HEK293 (cell line): ENCODE measurements around the gene ZFP62.
A peak's percentile ranks its signal among the peaks of the same experiment; 100 is the strongest.

Experiments used
- GLI4 ChIP-seq: fragments of 450-650 bp; formaldehyde crosslinking; IDR thresholded peaks from 2 replicates; pipeline ENCODE4 v1.5.1; 2016; ENCODE audit warnings: missing biosample characterization, missing genetic modification characterization
- HIC1 ChIP-seq: fragments of 450-650 bp; formaldehyde crosslinking; IDR thresholded peaks from 2 replicates; pipeline ENCODE4 v1.5.1; 2016; ENCODE audit warnings: missing biosample characterization, missing genetic modification characterization
- KLF1 ChIP-seq: fragments of 450-650 bp; formaldehyde crosslinking; IDR thresholded peaks from 2 replicates; pipeline ENCODE4 v1.5.1; 2016; ENCODE audit warnings: missing biosample characterization, missing genetic modification characterization
- OSR2 ChIP-seq: fragments of 450-650 bp; formaldehyde crosslinking; IDR thresholded peaks from 2 replicates; pipeline ENCODE4 v1.5.1; 2016; ENCODE audit warnings: missing biosample characterization, missing genetic modification characterization
- OVOL3 ChIP-seq: fragments of 450-650 bp; formaldehyde crosslinking; IDR thresholded peaks from 2 replicates; pipeline ENCODE4 v1.5.1; 2016; ENCODE audit warnings: missing biosample characterization, missing genetic modification characterization
- TCF7L2 ChIP-seq: IDR thresholded peaks from 2 replicates; pipeline ENCODE4 v1.6.1; 2011; ENCODE audit warnings: low read depth, mild to moderate bottlenecking, inconsistent platforms, low read length, moderate library complexity, borderline replicate concordance
- ZBTB17 ChIP-seq: fragments of 450-650 bp; formaldehyde crosslinking; IDR thresholded peaks from 2 replicates; pipeline ENCODE4 v1.5.1; 2016; ENCODE audit warnings: missing biosample characterization, missing genetic modification characterization
- ZFHX2 ChIP-seq: fragments of 450-650 bp; formaldehyde crosslinking; conservative IDR thresholded peaks from 2 replicates; pipeline ENCODE4 v1.5.1; 2016; ENCODE audit warnings: missing biosample characterization, missing genetic modification characterization
- ZFP37 ChIP-seq: fragments of 450-650 bp; formaldehyde crosslinking; IDR thresholded peaks from 2 replicates; pipeline ENCODE4 v1.5.1; 2016; ENCODE audit warnings: missing biosample characterization, missing genetic modification characterization
- ZFP69B ChIP-seq: fragments of 450-650 bp; formaldehyde crosslinking; IDR thresholded peaks from 2 replicates; pipeline ENCODE4 v1.5.1; 2016; ENCODE audit warnings: missing biosample characterization, missing genetic modification characterization
- ZNF146 ChIP-seq: fragments of 450-650 bp; formaldehyde crosslinking; IDR thresholded peaks from 2 replicates; pipeline ENCODE4 v1.5.1; 2016; ENCODE audit warnings: missing biosample characterization, missing genetic modification characterization
- ZNF274 ChIP-seq, 2 experiments: fragments of 200-500 bp in 1 of 2; fragments of 450-650 bp in 1 of 2; sonication (Bioruptor generic) in 1 of 2; formaldehyde crosslinking in 1 of 2; IDR thresholded peaks; 2 replicates each; pipeline versions ENCODE4 v1.5.1 to v1.6.1; 2014 to 2016; ENCODE audit warnings: borderline replicate concordance in 1 of 2, inconsistent platforms in 1 of 2, low read length in 1 of 2, missing biosample characterization in 1 of 2, missing genetic modification characterization in 1 of 2
- ZNF324 ChIP-seq: fragments of 450-650 bp; formaldehyde crosslinking; IDR thresholded peaks from 2 replicates; pipeline ENCODE4 v1.5.1; 2016; ENCODE audit warnings: missing biosample characterization, missing genetic modification characterization
- ZNF37A ChIP-seq: fragments of 450-650 bp; IDR thresholded peaks from 2 replicates; pipeline ENCODE4 v1.5.1; 2018; ENCODE audit warnings: missing biosample characterization, missing genetic modification characterization
- ZNF501 ChIP-seq: fragments of 450-650 bp; formaldehyde crosslinking; IDR thresholded peaks from 2 replicates; pipeline ENCODE4 v1.5.1; 2016; ENCODE audit warnings: missing biosample characterization, missing genetic modification characterization
- ZNF518A ChIP-seq: fragments of 450-650 bp; formaldehyde crosslinking; conservative IDR thresholded peaks from 2 replicates; pipeline ENCODE4 v1.5.1; 2016; ENCODE audit warnings: low read depth, missing biosample characterization, missing genetic modification characterization
- ZNF555 ChIP-seq: fragments of 450-650 bp; formaldehyde crosslinking; conservative IDR thresholded peaks from 2 replicates; pipeline ENCODE4 v1.5.1; 2017; ENCODE audit warnings: missing biosample characterization, mild to moderate bottlenecking, missing genetic modification characterization, inconsistent platforms
- ZNF561 ChIP-seq: fragments of 450-650 bp; IDR thresholded peaks from 2 replicates; pipeline ENCODE4 v1.5.1; 2018; ENCODE audit warnings: missing biosample characterization, missing genetic modification characterization, borderline replicate concordance
- ZNF610 ChIP-seq: fragments of 450-650 bp; formaldehyde crosslinking; IDR thresholded peaks from 2 replicates; pipeline ENCODE4 v1.5.1; 2016; ENCODE audit warnings: missing biosample characterization, missing genetic modification characterization, borderline replicate concordance
- ZNF654 ChIP-seq: fragments of 450-650 bp; formaldehyde crosslinking; IDR thresholded peaks from 2 replicates; pipeline ENCODE4 v1.5.1; 2016; ENCODE audit warnings: low read depth, missing biosample characterization, missing genetic modification characterization
- ZNF660 ChIP-seq: fragments of 450-650 bp; IDR thresholded peaks from 2 replicates; pipeline ENCODE4 v1.5.1; 2018; ENCODE audit warnings: missing biosample characterization, mild to moderate bottlenecking, missing genetic modification characterization
- ZSCAN30 ChIP-seq: fragments of 450-650 bp; IDR thresholded peaks from 2 replicates; pipeline ENCODE4 v1.5.1; 2018; ENCODE audit warnings: missing biosample characterization, mild to moderate bottlenecking, missing genetic modification characterization, moderate library complexity
- ZSCAN5A ChIP-seq: fragments of 450-650 bp; formaldehyde crosslinking; IDR thresholded peaks from 2 replicates; pipeline ENCODE4 v1.5.1; 2016; ENCODE audit warnings: missing biosample characterization, missing genetic modification characterization
- TF ChIP-seq, protein P1 (sequence below): fragments of 450-650 bp; formaldehyde crosslinking; IDR thresholded peaks from 2 replicates; pipeline ENCODE4 v1.5.1; 2016; ENCODE audit warnings: missing biosample characterization, missing genetic modification characterization
- TF ChIP-seq, protein P2 (sequence below): fragments of 450-650 bp; formaldehyde crosslinking; optimal IDR thresholded peaks from 2 replicates; pipeline ENCODE3; 2016; ENCODE audit warnings: missing biosample characterization, mild to moderate bottlenecking, missing genetic modification characterization

ZFP62 gene

GRCh38 chr5:180860887-180861822, at the start of gene ZFP62 (continued):
- TF ChIP-seq ZNF501 (tag by site-specific recombination) = peak; percentile 57; the same call in 1 of the 2 replicates
- TF ChIP-seq ZBTB17 (tag by site-specific recombination) = 0 out of 2 replicates have a peak, but pooled peaks have one; percentile 27
- peak; percentile 43 for TF ChIP-seq KLF1
- no peak for TF ChIP-seq ZNF37A
- TF ChIP-seq ZFP37 (tag by site-specific recombination) = peak; percentile 27; the same call in 1 of the 2 replicates
- TF ChIP-seq ZNF274 (IDR thresholded peaks at IDR 0.05; ENCODE audit: low read length) = no peak
- no peak for TF ChIP-seq ZNF274 (tag by site-specific recombination; IDR thresholded peaks at IDR 0.05; ENCODE audit: borderline replicate concordance)
- TF ChIP-seq ZNF561 = peak; percentile 17; the same call in 1 of the 2 replicates
- no peak for TF ChIP-seq ZNF146 (tag by site-specific recombination)
- TF ChIP-seq ZNF660 = peak; percentile 60; the same call in 1 of the 2 replicates
- 0 out of 2 replicates have a peak, but pooled peaks have one; percentile 40 for TF ChIP-seq ZFP69B (tag by site-specific recombination)
- TF ChIP-seq ZNF324 (tag by site-specific recombination) = peak; percentile 27; the same call in 1 of the 2 replicates
- peak; percentile 47; the same call in 1 of the 2 replicates for TF ChIP-seq OSR2 (tag by site-specific recombination)
- no peak for TF ChIP-seq ZNF555
- no peak for TF ChIP-seq OVOL3
- no peak for TF ChIP-seq ZNF654
- TF ChIP-seq, protein P1, sequence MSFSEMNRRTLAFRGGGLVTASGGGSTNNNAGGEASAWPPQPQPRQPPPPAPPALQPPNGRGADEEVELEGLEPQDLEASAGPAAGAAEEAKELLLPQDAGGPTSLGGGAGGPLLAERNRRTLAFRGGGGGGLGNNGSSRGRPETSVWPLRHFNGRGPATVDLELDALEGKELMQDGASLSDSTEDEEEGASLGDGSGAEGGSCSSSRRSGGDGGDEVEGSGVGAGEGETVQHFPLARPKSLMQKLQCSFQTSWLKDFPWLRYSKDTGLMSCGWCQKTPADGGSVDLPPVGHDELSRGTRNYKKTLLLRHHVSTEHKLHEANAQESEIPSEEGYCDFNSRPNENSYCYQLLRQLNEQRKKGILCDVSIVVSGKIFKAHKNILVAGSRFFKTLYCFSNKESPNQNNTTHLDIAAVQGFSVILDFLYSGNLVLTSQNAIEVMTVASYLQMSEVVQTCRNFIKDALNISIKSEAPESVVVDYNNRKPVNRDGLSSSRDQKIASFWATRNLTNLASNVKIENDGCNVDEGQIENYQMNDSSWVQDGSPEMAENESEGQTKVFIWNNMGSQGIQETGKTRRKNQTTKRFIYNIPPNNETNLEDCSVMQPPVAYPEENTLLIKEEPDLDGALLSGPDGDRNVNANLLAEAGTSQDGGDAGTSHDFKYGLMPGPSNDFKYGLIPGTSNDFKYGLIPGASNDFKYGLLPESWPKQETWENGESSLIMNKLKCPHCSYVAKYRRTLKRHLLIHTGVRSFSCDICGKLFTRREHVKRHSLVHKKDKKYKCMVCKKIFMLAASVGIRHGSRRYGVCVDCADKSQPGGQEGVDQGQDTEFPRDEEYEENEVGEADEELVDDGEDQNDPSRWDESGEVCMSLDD = peak; percentile 87
- peak; percentile 85; the same call in 1 of the 2 replicates for TF ChIP-seq GLI4 (tag by site-specific recombination)
- TF ChIP-seq TCF7L2 = no peak
- TF ChIP-seq ZNF518A (tag by site-specific recombination) = peak; percentile 56; the same call in 1 of the 2 replicates
- peak; percentile 88; the same call in 1 of the 2 replicates for TF ChIP-seq ZSCAN30
- TF ChIP-seq ZFHX2 (tag by site-specific recombination) = peak; percentile 96
- 0 out of 2 replicates have a peak, but pooled peaks have one; percentile 20 for TF ChIP-seq ZNF610 (tag by site-specific recombination)
- 0 out of 2 replicates have a peak, but pooled peaks have one; percentile 26 for TF ChIP-seq ZSCAN5A
- TF ChIP-seq, protein P2, sequence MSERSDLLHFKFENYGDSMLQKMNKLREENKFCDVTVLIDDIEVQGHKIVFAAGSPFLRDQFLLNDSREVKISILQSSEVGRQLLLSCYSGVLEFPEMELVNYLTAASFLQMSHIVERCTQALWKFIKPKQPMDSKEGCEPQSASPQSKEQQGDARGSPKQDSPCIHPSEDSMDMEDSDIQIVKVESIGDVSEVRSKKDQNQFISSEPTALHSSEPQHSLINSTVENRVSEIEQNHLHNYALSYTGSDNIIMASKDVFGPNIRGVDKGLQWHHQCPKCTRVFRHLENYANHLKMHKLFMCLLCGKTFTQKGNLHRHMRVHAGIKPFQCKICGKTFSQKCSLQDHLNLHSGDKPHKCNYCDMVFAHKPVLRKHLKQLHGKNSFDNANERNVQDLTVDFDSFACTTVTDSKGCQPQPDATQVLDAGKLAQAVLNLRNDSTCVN (tag by site-specific recombination) = peak; percentile 90
- TF ChIP-seq HIC1 = peak; percentile 93
